Osteocyte (in vitro differentiated cells): ENCODE data around the gene RASSF1. TPM values are rescaled to one million over a fixed set of nuclear protein-coding genes. Genes with fewer than 3 reads are reported as not detected.
A peak's percentile ranks its signal among the peaks of the same experiment; 100 is the strongest.

Experiments used
- DNase-seq: peaks from one replicate; pipeline ENCODE4 v3.0.0; 2021; ENCODE audit warnings: mixed read lengths; ENCODE audit not compliant: unreplicated experiment; ENCODE audit errors: extremely low spot score
- H3K27ac Mint-ChIP-seq: one replicate; pipeline ENCODE4 v1.8.0; 2021; ENCODE audit warnings: mild to moderate bottlenecking, mixed read lengths; ENCODE audit not compliant: unreplicated experiment
- H3K27me3 Mint-ChIP-seq: one replicate; pipeline ENCODE4 v1.8.0; 2021; ENCODE audit warnings: mixed read lengths; ENCODE audit not compliant: unreplicated experiment
- H3K36me3 Mint-ChIP-seq: one replicate; pipeline ENCODE4 v1.8.0; 2021; ENCODE audit warnings: mixed read lengths; ENCODE audit not compliant: unreplicated experiment
- H3K4me1 Mint-ChIP-seq: one replicate; pipeline ENCODE4 v1.8.0; 2021; ENCODE audit warnings: mixed read lengths; ENCODE audit not compliant: unreplicated experiment
- H3K4me3 Mint-ChIP-seq: one replicate; pipeline ENCODE4 v1.8.0; 2021; ENCODE audit warnings: mild to moderate bottlenecking, moderate library complexity, mixed read lengths; ENCODE audit not compliant: unreplicated experiment
- H3K9me3 Mint-ChIP-seq: one replicate; pipeline ENCODE4 v1.8.0; 2021; ENCODE audit warnings: mixed read lengths; ENCODE audit not compliant: unreplicated experiment
- CTCF ChIP-seq: fragments of 200-600 bp; sonication (generic); IDR thresholded peaks from 2 replicates; pipeline ENCODE4 v1.5.0; 2021; ENCODE audit warnings: antibody characterized with exemption, mild to moderate bottlenecking, moderate library complexity
- total RNA-seq: library from RNA; stranded (reverse); gene quantifications from 2 replicates; pipeline ENCODE4 v1.2.1, GENCODE V29; 2021

RASSF1 gene
- total RNA-seq, 1 donor from 2014 or later, result 12.8 TPM

GRCh38 chr3:50354186-50354764 lies 13.6 kb upstream of the RASSF1 start:
- Mint-ChIP-seq H3K27ac (no peak overlapping the region), H3K4me1 (peaks cover 43% of the 10 kb centered on the region), H3K36me3 (peaks cover 8% of the 10 kb centered on the region), H3K27me3 (no peaks in the 10 kb centered on the region), H3K9me3 (no peaks in the 10 kb centered on the region), H3K4me3 (no peak overlapping the region)
- DNase-seq, result no peak
- TF ChIP-seq CTCF, result no peak

GRCh38 chr3:50353245-50354004 lies 12.8 kb upstream of the RASSF1 start:
- H3K27me3 Mint-ChIP-seq, result no peaks in the 10 kb centered on the region
- no peak for TF ChIP-seq CTCF
- no peak overlapping the region for H3K27ac Mint-ChIP-seq
- peaks cover 8% of the 10 kb centered on the region for H3K36me3 Mint-ChIP-seq
- no peak for DNase-seq
- H3K4me3 Mint-ChIP-seq, result no peak overlapping the region
- H3K9me3 Mint-ChIP-seq, result no peaks in the 10 kb centered on the region
- peaks cover 43% of the 10 kb centered on the region for H3K4me1 Mint-ChIP-seq

- Mint-ChIP-seq H3K27me3 (no peaks in the 10 kb centered on the region), H3K4me1 (peaks cover 38% of the 10 kb centered on the region), H3K36me3 (peaks cover 8% of the 10 kb centered on the region), H3K9me3 (no peaks in the 10 kb centered on the region), H3K27ac (no peak overlapping the region), H3K4me3 (no peak overlapping the region)
- no peak for DNase-seq
- TF ChIP-seq CTCF, result peak; percentile 30
These were observed 12.1 kb upstream of the RASSF1 start for GRCh38 chr3:50352781-50353180.

- Mint-ChIP-seq H3K27me3 (no peaks in the 10 kb centered on the region), H3K4me3 (peak overlapping the region; percentile 95), H3K36me3 (peaks cover 5% of the 10 kb centered on the region), H3K27ac (peak overlapping the region; percentile 98), H3K9me3 (no peaks in the 10 kb centered on the region), H3K4me1 (peaks cover 26% of the 10 kb centered on the region)
- DNase-seq, result no peak
- TF ChIP-seq CTCF, result no peak
These were observed 10.7 kb upstream of the RASSF1 start for GRCh38 chr3:50351323-50351697.

- Mint-ChIP-seq H3K4me3 (peak within 1 kb of the TSS; percentile 95), H3K36me3 (peaks cover 5% of the 10 kb centered on the region), H3K4me1 (peaks cover 25% of the 10 kb centered on the region), H3K27ac (peak within 1 kb of the TSS; percentile 98), H3K27me3 (no peaks in the 10 kb centered on the region), H3K9me3 (no peaks in the 10 kb centered on the region)
- peak; percentile 99 for DNase-seq
- TF ChIP-seq CTCF, result no peak
These were observed 10.1 kb upstream of the RASSF1 start, which contains the start of the genes CYB561D2 and NPRL2 for GRCh38 chr3:50350527-50351322. Gene CYB561D2, plus strand, starts transcription at chr3:50350862. Its CDS starts 572 bp downstream, at chr3:50351434. Gene NPRL2, minus strand, starts transcription at chr3:50350775. Its CDS starts 123 bp downstream, at chr3:50350652.
